Measurements from ENCODE around the gene TEAD1.
A peak's percentile ranks its signal among the peaks of the same experiment; 100 is the strongest.

The TEAD1 gene

GRCh38 chr11:12989428-12990161, 315.4 kb downstream of the TEAD1 start:
- Histone ChIP-seq H3K36me3 (peaks cover 0 to 17% (median 0%) of the 10 kb centered on the region in 11 experiments; a peak in 2 of 22 replicates), H3K4me1 (peaks cover 0 to 23% (median 18%) of the 10 kb centered on the region in 10 experiments; a peak in 16 of 20 replicates), H3K9me3 (replicated peaks in 1 of 11) (peaks cover 17 to 56% (median 41%) of the 10 kb centered on the region in 11 experiments), H3K27ac (peak overlapping the region in 6 of 11 experiments; percentile 9 to 57 (median 42); a peak in 10 of 22 replicates), H3K27me3 (no peaks in the 10 kb centered on the region), H3K4me3 (peak overlapping the region in 6 of 10 experiments; percentile 10 to 44 (median 30); a peak in 9 of 20 replicates), H3K4me2 (peak overlapping the region in 10 of 11 experiments; percentile 8 to 58 (median 44); a peak in 16 of 22 replicates), H3K9ac (no peak overlapping the region; a peak in 1 of 22 replicates), H4K20me1 (no peaks in the 10 kb centered on the region)
- TF ChIP-seq Cebpa-rat (IDR thresholded peaks at IDR 0.05) = no peak

- H3K9ac ChIP-seq = no peak overlapping the region
- TF ChIP-seq Cebpa-rat (IDR thresholded peaks at IDR 0.05) = no peak
- H3K9me3 ChIP-seq (replicated peaks in 1 of 11) = peaks cover 17 to 58% (median 43%) of the 10 kb centered on the region in 11 experiments
- peaks cover 0 to 17% (median 0%) of the 10 kb centered on the region in 11 experiments; a peak in 2 of 22 replicates for H3K36me3 ChIP-seq
- H3K27ac ChIP-seq = peak overlapping the region in 3 of 11 experiments; percentile 42 to 57 (median 54); a peak in 4 of 22 replicates
- H4K20me1 ChIP-seq = no peaks in the 10 kb centered on the region
- H3K4me1 ChIP-seq = peaks cover 0 to 19% (median 13%) of the 10 kb centered on the region in 10 experiments; a peak in 15 of 20 replicates
- H3K27me3 ChIP-seq = no peaks in the 10 kb centered on the region
- H3K4me3 ChIP-seq = peak overlapping the region in 3 of 10 experiments; percentile 28 to 33 (median 33); a peak in 5 of 20 replicates
- H3K4me2 ChIP-seq = no peak overlapping the region
Observed at GRCh38 chr11:12990162-12990480, 315.9 kb downstream of the TEAD1 start.

- no peak for TF ChIP-seq Cebpa-rat (IDR thresholded peaks at IDR 0.05)
- Histone ChIP-seq H3K27me3 (no peaks in the 10 kb centered on the region), H3K36me3 (peaks cover 0 to 17% (median 0%) of the 10 kb centered on the region in 11 experiments; a peak in 4 of 22 replicates), H4K20me1 (no peaks in the 10 kb centered on the region), H3K9ac (no peak overlapping the region), H3K27ac (no peak overlapping the region), H3K4me3 (no peak overlapping the region), H3K4me2 (no peak overlapping the region), H3K9me3 (replicated peaks in 1 of 11) (peaks cover 28 to 70% (median 56%) of the 10 kb centered on the region in 11 experiments), H3K4me1 (peaks cover 0 to 22% (median 12%) of the 10 kb centered on the region in 10 experiments; a peak in 15 of 20 replicates)
Observed at GRCh38 chr11:12991426-12991825, 317.2 kb downstream of the TEAD1 start.

GRCh38 chr11:12993626-12994025, 319.4 kb downstream of the TEAD1 start:
- H4K20me1 ChIP-seq = no peaks in the 10 kb centered on the region
- peak overlapping the region in 2 of 11 experiments; percentile 22 to 30; a peak in 3 of 22 replicates for H3K4me2 ChIP-seq
- H3K4me3 ChIP-seq = no peak overlapping the region
- TF ChIP-seq Cebpa-rat (IDR thresholded peaks at IDR 0.05) = no peak
- H3K4me1 ChIP-seq = peaks cover 7 to 35% (median 26%) of the 10 kb centered on the region in 10 experiments
- peaks cover 35 to 64% (median 53%) of the 10 kb centered on the region in 11 experiments for H3K9me3 ChIP-seq (replicated peaks in 1 of 11)
- no peaks in the 10 kb centered on the region for H3K27me3 ChIP-seq
- peaks cover 0 to 14% (median 0%) of the 10 kb centered on the region in 11 experiments; a peak in 3 of 22 replicates for H3K36me3 ChIP-seq
- H3K9ac ChIP-seq = no peak overlapping the region
- H3K27ac ChIP-seq = no peak overlapping the region
